Esophagus muscularis mucosa (tissue), 4 donors: ENCODE results near the gene SH2D3C. TPM values are rescaled to one million over a fixed set of nuclear protein-coding genes. Genes with fewer than 3 reads are reported as not detected.

Source experiments
- DNase-seq: peaks from one replicate; pipeline ENCODE4 v3.0.0-alpha.2; 2017; ENCODE audit errors: extremely low spot score
- H3K27ac ChIP-seq, 4 donors: fragments of 200-600 bp; sonication (generic); replicated peaks in 1 of 4; 1 replicate in 3 of 4; 2 replicates in 1 of 4; pipeline ENCODE4 v1.5.1; 2016 to 2019; ENCODE audit warnings: mild to moderate bottlenecking in 1 of 4
- H3K27me3 ChIP-seq, 4 donors: fragments of 200-600 bp; sonication (generic); one replicate each; pipeline versions ENCODE4 v1.5.1 to v1.6.0; 2016 to 2019
- H3K36me3 ChIP-seq, 4 donors: fragments of 200-600 bp; sonication (generic); one replicate each; pipeline ENCODE4 v1.5.1; 2016 to 2019
- H3K4me1 ChIP-seq, 4 donors: fragments of 200-600 bp; sonication (generic); one replicate each; pipeline ENCODE4 v1.5.1; 2016 to 2019
- H3K4me3 ChIP-seq, 4 donors: fragments of 200-600 bp; sonication (generic); 1 replicate in 2 of 4; 2 replicates in 2 of 4; pipeline ENCODE4 v1.5.1; 2016 to 2019; ENCODE audit warnings: mild to moderate bottlenecking in 4 of 4, moderate library complexity in 1 of 4
- H3K9me3 ChIP-seq, 4 donors: fragments of 200-600 bp; sonication (generic); 1 replicate in 3 of 4; 2 replicates in 1 of 4; pipeline ENCODE4 v1.5.1; 2016 to 2019
- EP300 ChIP-seq: sonication (generic); formaldehyde crosslinking; IDR thresholded peaks from one replicate; pipeline ENCODE4 v1.6.1; 2017; ENCODE audit warnings: antibody characterized with exemption
- POLR2A ChIP-seq: fragments of 450-650 bp; IDR thresholded peaks from one replicate; pipeline ENCODE4 v1.6.1; 2017; ENCODE audit warnings: antibody characterized with exemption, moderate library complexity, mild to moderate bottlenecking, low read depth
- POLR2AphosphoS5 ChIP-seq, 2 donors: sonication (generic); formaldehyde crosslinking; IDR thresholded peaks; one replicate each; pipeline ENCODE4 v1.6.1; 2017; ENCODE audit warnings: antibody characterized with exemption in 2 of 2
- WGBS: methylation state at CpG from one replicate; pipeline ENCODE4 v1.1.5; 2018; 5-methylcytosine and 5-hydroxymethylcytosine counted together
- intact Hi-C: fragments of 100-400 bp; cut with DNase I; formaldehyde crosslinking; loops from one replicate; pipeline ENCODE4 v1.15.1; 2023
- total RNA-seq, 4 donors: library from RNA; depleted of rRNA; stranded (reverse); fragments of >200 nt; gene quantifications; one replicate each; pipeline versions ENCODE4 v1.1.0 to v1.2.1, GENCODE V29; 2016
- TF ChIP-seq, protein P1 (sequence below), 3 experiments: fragments of 200-600 bp in 2 of 3; fragments of 450-650 bp in 1 of 3; sonication (generic) in 2 of 3; IDR thresholded peaks; one replicate each; pipeline ENCODE4 v1.5.1; 2017 to 2019; ENCODE audit warnings: antibody characterized with exemption in 3 of 3, mild to moderate bottlenecking in 2 of 3, moderate library complexity in 1 of 3

SH2D3C gene, protein sequence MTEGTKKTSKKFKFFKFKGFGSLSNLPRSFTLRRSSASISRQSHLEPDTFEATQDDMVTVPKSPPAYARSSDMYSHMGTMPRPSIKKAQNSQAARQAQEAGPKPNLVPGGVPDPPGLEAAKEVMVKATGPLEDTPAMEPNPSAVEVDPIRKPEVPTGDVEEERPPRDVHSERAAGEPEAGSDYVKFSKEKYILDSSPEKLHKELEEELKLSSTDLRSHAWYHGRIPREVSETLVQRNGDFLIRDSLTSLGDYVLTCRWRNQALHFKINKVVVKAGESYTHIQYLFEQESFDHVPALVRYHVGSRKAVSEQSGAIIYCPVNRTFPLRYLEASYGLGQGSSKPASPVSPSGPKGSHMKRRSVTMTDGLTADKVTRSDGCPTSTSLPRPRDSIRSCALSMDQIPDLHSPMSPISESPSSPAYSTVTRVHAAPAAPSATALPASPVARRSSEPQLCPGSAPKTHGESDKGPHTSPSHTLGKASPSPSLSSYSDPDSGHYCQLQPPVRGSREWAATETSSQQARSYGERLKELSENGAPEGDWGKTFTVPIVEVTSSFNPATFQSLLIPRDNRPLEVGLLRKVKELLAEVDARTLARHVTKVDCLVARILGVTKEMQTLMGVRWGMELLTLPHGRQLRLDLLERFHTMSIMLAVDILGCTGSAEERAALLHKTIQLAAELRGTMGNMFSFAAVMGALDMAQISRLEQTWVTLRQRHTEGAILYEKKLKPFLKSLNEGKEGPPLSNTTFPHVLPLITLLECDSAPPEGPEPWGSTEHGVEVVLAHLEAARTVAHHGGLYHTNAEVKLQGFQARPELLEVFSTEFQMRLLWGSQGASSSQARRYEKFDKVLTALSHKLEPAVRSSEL
- total RNA-seq = 10 to 100 TPM in 3 of 4 donors, 1 to 10 TPM in 1; 5.0 to 18.1 (median 14.3) TPM

- intact Hi-C loops = no loop called here
- no peaks in the 10 kb centered on the region for H3K9me3 ChIP-seq
- no peaks in the 10 kb centered on the region for H3K27me3 ChIP-seq
- peak within 1 kb of the TSS; percentile 11 to 33 (median 16) for H3K4me3 ChIP-seq
- TF ChIP-seq, protein P1, sequence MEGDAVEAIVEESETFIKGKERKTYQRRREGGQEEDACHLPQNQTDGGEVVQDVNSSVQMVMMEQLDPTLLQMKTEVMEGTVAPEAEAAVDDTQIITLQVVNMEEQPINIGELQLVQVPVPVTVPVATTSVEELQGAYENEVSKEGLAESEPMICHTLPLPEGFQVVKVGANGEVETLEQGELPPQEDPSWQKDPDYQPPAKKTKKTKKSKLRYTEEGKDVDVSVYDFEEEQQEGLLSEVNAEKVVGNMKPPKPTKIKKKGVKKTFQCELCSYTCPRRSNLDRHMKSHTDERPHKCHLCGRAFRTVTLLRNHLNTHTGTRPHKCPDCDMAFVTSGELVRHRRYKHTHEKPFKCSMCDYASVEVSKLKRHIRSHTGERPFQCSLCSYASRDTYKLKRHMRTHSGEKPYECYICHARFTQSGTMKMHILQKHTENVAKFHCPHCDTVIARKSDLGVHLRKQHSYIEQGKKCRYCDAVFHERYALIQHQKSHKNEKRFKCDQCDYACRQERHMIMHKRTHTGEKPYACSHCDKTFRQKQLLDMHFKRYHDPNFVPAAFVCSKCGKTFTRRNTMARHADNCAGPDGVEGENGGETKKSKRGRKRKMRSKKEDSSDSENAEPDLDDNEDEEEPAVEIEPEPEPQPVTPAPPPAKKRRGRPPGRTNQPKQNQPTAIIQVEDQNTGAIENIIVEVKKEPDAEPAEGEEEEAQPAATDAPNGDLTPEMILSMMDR (IDR thresholded peaks at IDR 0.05) = no peak
- TF ChIP-seq POLR2AphosphoS5 (IDR thresholded peaks at IDR 0.05) (no peak), EP300 (no peak), POLR2A (no peak)
- H3K36me3 ChIP-seq = no peaks in the 10 kb centered on the region
- H3K27ac ChIP-seq = peak within 1 kb of the TSS; percentile 2 to 66 (median 52)
- no peak for DNase-seq
- H3K4me1 ChIP-seq = peaks cover 14 to 17% (median 15%) of the 10 kb centered on the region in 4 donors
- WGBS = 52% methylated on average over 12 of the region's 13 CpGs
These were observed at the start of gene SH2D3C for GRCh38 chr9:127778280-127779135. TSS of gene SH2D3C (minus strand) at chr9:127778666. CDS start at chr9:127778627, 39 bp downstream.

- no peak for DNase-seq
- H3K36me3 ChIP-seq = peaks cover 5 to 75% (median 25%) of the 10 kb centered on the region in 4 donors
- TF ChIP-seq EP300 (no peak), POLR2AphosphoS5 (IDR thresholded peaks at IDR 0.05) (no peak), POLR2A (no peak)
- TF ChIP-seq, protein P1 (IDR thresholded peaks at IDR 0.05) = no peak
- no peak overlapping the region for H3K4me3 ChIP-seq
- peaks cover 0 to 28% (median 7%) of the 10 kb centered on the region in 4 donors for H3K27me3 ChIP-seq
- H3K4me1 ChIP-seq = peaks cover 45 to 54% (median 50%) of the 10 kb centered on the region in 4 donors
- intact Hi-C loops = no loop called here
- H3K27ac ChIP-seq = peak overlapping the region in 2 of 4 donors; percentile 48 to 80
- WGBS = 74% methylated on average over 5 of the region's 7 CpGs
- no peaks in the 10 kb centered on the region for H3K9me3 ChIP-seq
These were observed 47.9 kb upstream of the SH2D3C start for GRCh38 chr9:127826253-127826913.

DNA sequence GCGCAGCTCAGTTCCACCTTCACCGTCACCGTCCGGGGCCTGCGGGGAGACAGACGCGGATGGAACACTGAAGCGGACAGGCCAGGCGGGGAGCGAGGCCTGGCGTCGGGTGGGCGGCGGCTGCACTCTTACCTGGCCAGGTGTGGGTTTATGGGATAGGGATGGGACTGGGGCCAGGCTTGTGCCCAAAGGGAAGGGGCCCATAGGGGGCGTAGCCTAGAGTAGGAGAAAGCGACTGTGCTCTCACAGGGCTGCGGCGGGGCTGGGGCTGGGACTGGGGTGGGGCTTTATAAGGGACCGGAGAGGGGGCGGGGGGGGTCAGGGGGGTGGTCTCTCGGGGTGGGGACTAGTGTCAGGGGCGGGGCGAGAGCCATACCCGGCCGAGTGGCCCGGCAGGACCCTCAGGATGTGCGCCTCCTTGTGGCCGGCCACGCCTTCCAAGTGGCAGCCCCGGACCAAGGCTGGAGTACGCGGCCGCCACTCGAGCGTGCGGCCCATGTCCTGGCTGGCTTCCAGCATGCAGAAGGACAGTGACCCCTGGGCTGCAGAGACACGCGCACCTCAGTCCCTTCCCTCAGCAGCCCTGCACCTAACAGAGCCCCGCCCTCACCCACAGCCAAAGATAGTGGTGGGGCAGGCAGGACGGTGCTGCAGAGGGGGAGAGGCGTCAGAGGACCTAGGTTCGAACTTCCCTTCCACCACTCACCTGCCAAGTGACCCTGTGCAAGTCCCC is 47.0 kb upstream of the SH2D3C start:
- Histone ChIP-seq H3K27me3 (peaks cover 0 to 28% (median 7%) of the 10 kb centered on the region in 4 donors), H3K9me3 (no peaks in the 10 kb centered on the region), H3K4me1 (peaks cover 43 to 54% (median 49%) of the 10 kb centered on the region in 4 donors), H3K36me3 (peaks cover 5 to 83% (median 29%) of the 10 kb centered on the region in 4 donors), H3K4me3 (no peak overlapping the region), H3K27ac (no peak overlapping the region)
- 45% methylated on average over 23 of the region's 42 CpGs for WGBS
- TF ChIP-seq POLR2A (no peak), POLR2AphosphoS5 (IDR thresholded peaks at IDR 0.05) (no peak), EP300 (no peak)
- TF ChIP-seq, protein P1 (IDR thresholded peaks at IDR 0.05) = peak in 2 of 3 experiments; percentile 29 to 43
- no peak for DNase-seq
- intact Hi-C loops = no loop called here
